BLaER1 (cell line): Measurements from ENCODE around the gene MBD5.

Experiments used
- H3K27ac ChIP-seq: shearing (Covaris generic); formaldehyde crosslinking; 2 replicates; pipeline ENCODE4 v1.8.1; 2022
- H3K27me3 ChIP-seq: shearing (Covaris generic); formaldehyde crosslinking; 2 replicates; pipeline ENCODE4 v1.8.1; 2022
- H3K36me3 ChIP-seq: shearing (Covaris generic); formaldehyde crosslinking; 2 replicates; pipeline ENCODE4 v1.8.1; 2022
- H3K4me1 ChIP-seq: shearing (Covaris generic); formaldehyde crosslinking; 2 replicates; pipeline ENCODE4 v1.8.1; 2022
- H3K4me2 ChIP-seq: shearing (Covaris generic); formaldehyde crosslinking; 2 replicates; pipeline ENCODE4 v1.8.1; 2022
- H3K4me3 ChIP-seq: shearing (Covaris generic); formaldehyde crosslinking; 2 replicates; pipeline ENCODE4 v1.8.1; 2022
- H3K9ac ChIP-seq: shearing (Covaris generic); formaldehyde crosslinking; 2 replicates; pipeline ENCODE4 v1.8.1; 2022
- H3K9me3 ChIP-seq: shearing (Covaris generic); formaldehyde crosslinking; 2 replicates; pipeline ENCODE4 v1.8.1; 2022
- H4K20me1 ChIP-seq: shearing (Covaris generic); formaldehyde crosslinking; 2 replicates; pipeline ENCODE4 v1.8.1; 2022
- Cebpa-rat ChIP-seq: shearing (Covaris generic); IDR thresholded peaks from 2 replicates; pipeline ENCODE4 v1.8.1; 2022

The MBD5 gene

DNA sequence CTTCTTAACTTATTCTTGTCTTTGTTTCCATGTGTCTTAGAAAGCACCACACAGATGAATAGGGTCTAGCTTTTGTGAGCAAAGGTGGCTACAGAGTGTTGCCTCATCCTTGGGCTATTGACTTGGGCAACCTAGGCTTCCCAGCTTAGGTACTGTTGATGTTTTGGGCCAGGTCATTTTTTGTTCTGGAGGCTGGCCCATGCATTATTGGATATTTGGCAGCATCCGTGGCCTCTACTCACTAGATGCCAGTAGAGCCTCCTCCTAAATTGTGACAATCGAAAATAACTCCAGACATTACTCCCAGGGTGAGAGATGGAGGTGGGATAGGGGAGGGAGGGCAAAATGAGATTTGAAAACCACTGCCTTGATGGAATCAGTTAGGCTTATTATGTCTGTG is 496.4 kb downstream of the MBD5 start:
- Histone ChIP-seq H3K36me3 (no peaks in the 10 kb centered on the region), H3K4me1 (no peaks in the 10 kb centered on the region), H3K9ac (no peak overlapping the region), H3K4me3 (no peak overlapping the region), H3K27me3 (no peaks in the 10 kb centered on the region), H3K27ac (no peak overlapping the region), H3K9me3 (no peaks in the 10 kb centered on the region), H4K20me1 (no peaks in the 10 kb centered on the region), H3K4me2 (no peak overlapping the region)
- no peak for TF ChIP-seq Cebpa-rat

DNA sequence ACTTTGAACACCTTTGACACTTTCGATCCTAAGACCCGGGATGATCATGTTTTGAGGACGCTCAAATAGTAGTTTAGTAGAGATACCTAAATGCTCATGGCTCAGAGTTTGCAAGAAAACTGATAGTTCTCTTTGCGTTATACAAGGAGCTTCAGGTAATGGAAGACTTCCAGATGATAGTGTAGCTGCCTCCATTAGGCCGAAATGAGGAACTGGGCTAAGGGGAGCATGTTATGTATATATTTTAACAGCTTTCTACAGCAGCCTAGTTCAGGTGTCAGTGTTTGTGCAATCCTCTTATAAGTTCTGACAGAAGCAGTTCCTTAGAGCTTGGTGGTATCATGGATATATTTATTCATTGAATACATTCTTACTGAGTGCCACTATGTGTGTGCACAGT is 496.9 kb downstream of the MBD5 start:
- Histone ChIP-seq H3K9ac (no peak overlapping the region), H3K27ac (no peak overlapping the region), H3K9me3 (no peaks in the 10 kb centered on the region), H4K20me1 (no peaks in the 10 kb centered on the region), H3K4me3 (no peak overlapping the region), H3K36me3 (no peaks in the 10 kb centered on the region), H3K27me3 (no peaks in the 10 kb centered on the region), H3K4me2 (no peak overlapping the region), H3K4me1 (no peaks in the 10 kb centered on the region)
- no peak for TF ChIP-seq Cebpa-rat

DNA sequence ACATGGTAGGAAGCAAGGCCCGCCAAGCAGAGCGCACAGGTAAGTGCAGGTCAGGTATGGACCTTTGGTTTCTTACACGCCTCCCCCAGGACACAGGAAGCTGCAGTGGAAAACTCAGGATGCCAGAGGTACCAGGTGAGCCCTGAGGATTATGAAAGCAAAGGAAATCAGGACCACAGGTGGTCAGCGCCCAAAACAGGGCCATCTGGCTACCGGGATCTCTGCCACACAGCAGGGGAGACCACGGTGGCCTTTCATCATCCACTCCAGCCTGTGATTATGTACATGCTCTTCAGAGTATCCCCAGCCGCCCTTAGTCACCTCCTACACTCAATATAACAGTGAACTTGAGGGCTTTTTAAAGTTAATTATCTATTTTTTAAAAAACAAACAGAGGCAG is 498.1 kb downstream of the MBD5 start:
- no peak overlapping the region for H3K4me2 ChIP-seq
- no peak overlapping the region for H3K4me3 ChIP-seq
- peaks cover 5% of the 10 kb centered on the region for H3K4me1 ChIP-seq
- H3K9ac ChIP-seq: no peak overlapping the region
- H3K36me3 ChIP-seq: no peaks in the 10 kb centered on the region
- no peak for TF ChIP-seq Cebpa-rat
- H3K9me3 ChIP-seq: no peaks in the 10 kb centered on the region
- no peaks in the 10 kb centered on the region for H4K20me1 ChIP-seq
- no peaks in the 10 kb centered on the region for H3K27me3 ChIP-seq
- H3K27ac ChIP-seq: no peak overlapping the region

DNA sequence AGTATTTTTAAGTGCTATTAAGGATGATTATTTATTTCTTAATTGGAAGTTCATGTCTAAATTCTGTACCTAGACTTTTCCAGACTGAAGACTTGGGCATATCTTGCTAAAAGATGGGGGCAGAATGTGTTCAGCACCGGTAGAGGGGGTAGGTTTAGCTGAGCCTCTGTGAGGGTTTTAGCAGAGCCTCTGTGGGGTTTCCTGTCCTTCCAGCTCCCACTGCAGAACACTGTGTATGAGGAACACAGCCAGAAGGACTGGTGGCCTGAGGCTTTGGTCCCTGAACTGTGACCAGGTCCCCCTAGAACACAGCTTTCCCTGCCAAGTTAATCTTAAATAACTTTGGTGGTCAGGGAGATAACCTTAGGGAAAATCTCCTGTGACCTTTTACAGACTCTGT is 500.3 kb downstream of the MBD5 start:
- no peak for TF ChIP-seq Cebpa-rat
- Histone ChIP-seq H3K9ac (no peak overlapping the region), H3K4me3 (no peak overlapping the region), H3K9me3 (no peaks in the 10 kb centered on the region), H4K20me1 (no peaks in the 10 kb centered on the region), H3K27ac (no peak overlapping the region), H3K27me3 (no peaks in the 10 kb centered on the region), H3K4me2 (no peak overlapping the region), H3K36me3 (no peaks in the 10 kb centered on the region), H3K4me1 (peaks cover 14% of the 10 kb centered on the region)

DNA sequence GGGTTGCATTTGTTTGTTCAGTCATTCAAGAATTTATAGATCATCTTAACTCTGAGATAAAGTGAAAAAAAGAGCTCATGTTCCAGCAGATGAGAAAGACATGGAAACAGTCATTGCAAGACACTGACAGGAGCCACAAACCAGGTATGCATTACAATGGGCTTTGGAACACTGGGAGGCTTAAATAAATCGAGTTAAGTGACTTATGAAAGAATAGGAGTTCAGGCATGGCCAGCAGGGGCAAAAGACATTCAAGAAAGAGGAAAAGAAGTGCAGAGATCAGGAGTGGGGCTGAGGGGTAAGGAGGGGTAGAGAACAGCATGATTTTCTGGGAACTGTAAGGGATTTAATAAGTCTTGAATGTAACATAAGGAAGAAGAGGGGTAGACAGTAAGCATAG is 502.4 kb downstream of the MBD5 start:
- Histone ChIP-seq H3K4me3 (no peak overlapping the region), H3K4me2 (no peak overlapping the region), H3K27ac (no peak overlapping the region), H3K36me3 (no peaks in the 10 kb centered on the region), H3K9me3 (no peaks in the 10 kb centered on the region), H3K4me1 (peaks cover 14% of the 10 kb centered on the region), H3K9ac (no peak overlapping the region), H4K20me1 (no peaks in the 10 kb centered on the region), H3K27me3 (no peaks in the 10 kb centered on the region)
- no peak for TF ChIP-seq Cebpa-rat

DNA sequence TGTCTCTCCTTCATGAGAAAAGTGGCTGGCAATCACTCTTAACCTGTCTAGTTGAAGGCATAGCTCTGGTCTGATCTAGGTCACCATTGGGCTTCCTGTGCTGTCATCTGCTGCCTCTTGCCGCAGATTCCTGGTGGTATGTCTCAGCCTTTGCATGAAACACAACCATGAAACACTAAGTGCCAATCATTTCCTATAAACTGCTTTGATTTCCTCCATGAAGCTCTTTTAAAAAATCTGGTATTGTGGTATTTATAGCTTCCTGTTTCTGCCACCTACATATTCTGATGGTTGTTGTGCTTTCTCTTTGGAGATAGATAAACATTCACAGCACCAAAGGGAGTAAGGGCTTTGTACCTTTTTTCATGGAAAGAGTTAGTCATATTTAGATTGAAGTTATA is 503.6 kb downstream of the MBD5 start:
- no peaks in the 10 kb centered on the region for H3K27me3 ChIP-seq
- H3K4me3 ChIP-seq: no peak overlapping the region
- H3K4me1 ChIP-seq: peaks cover 14% of the 10 kb centered on the region
- no peak overlapping the region; the same call in 1 of the 2 replicates for H3K9ac ChIP-seq
- H3K27ac ChIP-seq: no peak overlapping the region
- no peaks in the 10 kb centered on the region for H4K20me1 ChIP-seq
- no peak for TF ChIP-seq Cebpa-rat
- H3K4me2 ChIP-seq: peak overlapping the region; percentile 29
- no peaks in the 10 kb centered on the region for H3K9me3 ChIP-seq
- H3K36me3 ChIP-seq: no peaks in the 10 kb centered on the region

DNA sequence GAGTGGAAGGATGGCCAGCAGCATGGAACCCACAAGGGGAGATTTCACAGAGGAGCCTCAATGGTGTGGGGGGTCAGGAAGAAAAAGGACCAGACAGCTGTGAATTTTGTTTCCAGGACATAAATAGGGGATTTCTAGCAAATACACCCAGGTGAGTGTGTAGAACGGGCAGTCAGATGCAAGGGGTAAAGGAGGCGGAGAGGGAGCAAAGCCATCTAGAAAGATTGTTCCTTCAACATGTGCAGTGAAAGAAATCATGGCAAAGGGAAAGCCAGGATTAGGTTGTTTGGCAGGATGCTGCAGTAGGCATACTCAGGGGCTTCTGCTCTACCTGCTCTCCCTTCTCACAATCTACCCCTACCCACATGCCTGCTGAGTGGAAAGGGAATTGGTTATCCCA is 504.2 kb downstream of the MBD5 start:
- TF ChIP-seq Cebpa-rat: no peak
- no peaks in the 10 kb centered on the region for H3K9me3 ChIP-seq

DNA sequence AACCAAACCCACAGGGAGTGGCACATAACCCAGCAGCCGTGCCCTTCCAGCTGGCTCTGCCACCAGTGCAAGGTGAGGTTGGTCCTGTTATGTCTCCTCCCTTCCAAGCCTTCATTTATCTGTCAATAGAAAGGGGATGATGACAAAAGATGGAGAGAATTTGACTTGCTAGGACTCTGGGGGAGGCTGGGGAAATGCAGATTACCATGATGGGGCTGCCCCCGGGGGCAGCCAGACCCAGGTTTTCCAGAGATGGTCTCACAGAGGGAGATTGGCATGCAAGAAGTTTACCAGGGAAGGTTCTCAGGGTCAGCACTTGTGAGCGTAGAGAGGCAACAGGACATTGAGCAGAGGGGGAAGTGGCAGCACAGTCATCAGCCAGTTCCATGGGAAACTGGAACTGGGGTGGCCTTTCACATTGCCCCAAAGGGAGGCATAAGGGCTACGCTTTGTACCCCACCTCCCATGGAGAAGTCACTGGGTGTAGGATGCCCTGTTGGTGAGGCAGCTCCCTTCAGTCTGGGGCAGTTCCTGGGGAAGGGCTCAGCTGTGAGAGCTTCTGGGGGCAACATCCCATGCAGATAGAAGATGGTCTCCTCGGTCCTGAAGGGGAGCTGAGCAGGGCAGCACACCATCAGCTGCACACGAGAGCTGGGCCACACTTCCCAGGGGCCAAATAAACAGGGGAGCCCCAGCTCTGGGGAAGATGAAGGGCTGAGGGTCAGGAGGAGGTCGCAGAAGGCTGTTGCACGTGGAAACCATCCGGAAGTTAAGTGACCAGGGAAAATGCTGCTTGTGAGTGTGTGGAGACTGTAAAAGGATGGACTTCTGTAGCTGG is 505.8 kb downstream of the MBD5 start:
- no peak overlapping the region for H3K27ac ChIP-seq
- no peaks in the 10 kb centered on the region for H4K20me1 ChIP-seq
- H3K27me3 ChIP-seq: no peaks in the 10 kb centered on the region
- peaks cover 14% of the 10 kb centered on the region for H3K4me1 ChIP-seq
- H3K4me3 ChIP-seq: no peak overlapping the region
- TF ChIP-seq Cebpa-rat: no peak
- no peaks in the 10 kb centered on the region for H3K9me3 ChIP-seq
- no peaks in the 10 kb centered on the region for H3K36me3 ChIP-seq
- no peak overlapping the region for H3K9ac ChIP-seq
- no peak overlapping the region for H3K4me2 ChIP-seq

More for the DNA sequence above, 504.2 kb downstream of the MBD5 start:
- H3K9ac ChIP-seq: no peak overlapping the region
- H3K27ac ChIP-seq: no peak overlapping the region
- peaks cover 14% of the 10 kb centered on the region for H3K4me1 ChIP-seq
- no peak overlapping the region for H3K4me3 ChIP-seq
- no peak overlapping the region for H3K4me2 ChIP-seq
- H3K27me3 ChIP-seq: no peaks in the 10 kb centered on the region
- no peaks in the 10 kb centered on the region for H4K20me1 ChIP-seq
- no peaks in the 10 kb centered on the region for H3K36me3 ChIP-seq

DNA sequence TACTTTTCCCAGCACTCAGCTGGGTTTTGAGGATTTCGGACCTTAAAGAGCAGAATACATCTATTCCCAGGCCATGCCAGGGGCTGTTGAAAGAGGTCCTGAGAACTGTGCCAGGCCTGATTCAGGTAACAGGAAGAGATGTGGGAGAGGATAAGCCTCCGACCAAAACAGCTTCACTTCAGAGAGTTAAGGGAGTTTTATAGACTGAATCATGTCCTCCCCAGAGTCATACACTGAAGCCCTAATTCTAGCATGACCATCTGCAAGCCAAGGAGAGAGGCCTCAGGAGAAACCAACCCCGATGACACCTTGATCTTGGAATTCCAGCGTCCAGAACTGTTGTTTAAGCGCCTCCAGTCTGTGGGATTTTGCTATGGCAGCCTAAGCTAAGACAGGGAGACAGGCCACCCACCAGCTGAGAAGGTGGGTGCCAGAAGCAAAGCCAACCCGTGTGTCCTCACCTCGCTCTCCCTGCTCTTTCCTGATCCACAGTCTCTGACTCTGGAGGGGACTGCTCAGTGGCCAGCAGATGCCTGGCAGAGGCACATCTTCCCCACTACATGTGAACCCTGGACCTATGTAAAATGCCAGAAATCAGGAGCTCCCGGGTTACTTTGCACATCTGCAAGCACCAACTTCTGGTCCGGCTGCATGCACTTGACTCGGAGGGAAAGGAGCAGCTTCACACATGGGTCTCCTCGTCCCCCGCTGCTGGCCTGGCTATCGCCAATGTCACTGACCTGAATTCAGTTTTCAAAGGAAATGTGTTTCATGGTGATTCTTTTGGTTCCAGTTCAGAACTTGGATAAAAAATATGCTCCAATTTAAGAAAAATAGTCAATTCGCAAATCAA is 506.8 kb downstream of the MBD5 start:
- no peaks in the 10 kb centered on the region for H3K36me3 ChIP-seq
- no peak overlapping the region for H3K9ac ChIP-seq
- H4K20me1 ChIP-seq: no peaks in the 10 kb centered on the region
- no peaks in the 10 kb centered on the region for H3K9me3 ChIP-seq
- H3K4me2 ChIP-seq: no peak overlapping the region
- no peak overlapping the region for H3K4me3 ChIP-seq
- TF ChIP-seq Cebpa-rat: no peak
- H3K27me3 ChIP-seq: no peaks in the 10 kb centered on the region
- no peak overlapping the region for H3K27ac ChIP-seq
- H3K4me1 ChIP-seq: peaks cover 14% of the 10 kb centered on the region
